Fibroblast of lung (primary cell): ENCODE results near the gene PCP4.

Source experiments
- CTCF ChIP-seq, 2 donors: IDR thresholded peaks in 1 of 2; conservative IDR thresholded peaks in 1 of 2; 1 replicate in 1 of 2; 2 replicates in 1 of 2; pipeline ENCODE4 v1.5.1; 2011 to 2012; ENCODE audit warnings: low read length in 2 of 2, control low read depth in 1 of 2, inconsistent platforms in 1 of 2, low read depth in 1 of 2, mild to moderate bottlenecking in 1 of 2
- EZH2 ChIP-seq: IDR thresholded peaks from 2 replicates; pipeline ENCODE4 v1.5.1; 2012; ENCODE audit warnings: low read length, control low read depth, mild to moderate bottlenecking; ENCODE audit errors: missing control alignments

- no peak for TF ChIP-seq EZH2
- no peak for TF ChIP-seq CTCF (conservative IDR thresholded peaks at IDR 0.05 in 1 of 2, IDR thresholded peaks at IDR 0.05 in 1 of 2; ENCODE audit: low read depth in 1 of 2, low read length in 2 of 2)
Observed at GRCh38 chr21:39908265-39908923, 41.2 kb downstream of the PCP4 start.
